H9 (cell line): Measurements from ENCODE around the gene CRBN. TPM values are rescaled to one million over a fixed set of nuclear protein-coding genes. Genes with fewer than 3 reads are reported as not detected.

Experiments
- DNase-seq: peaks from one replicate; pipeline ENCODE4 v3.0.0-alpha.2; 2017
- H2AFZ ChIP-seq: one replicate; pipeline ENCODE4 v1.6.1; 2013; ENCODE audit warnings: mild to moderate bottlenecking, low read length, control low read depth, moderate library complexity
- H2AK5ac ChIP-seq: 2 replicates; pipeline ENCODE4 v1.6.1; 2013; ENCODE audit warnings: low read length, control low read depth, mixed read lengths; ENCODE audit not compliant: insufficient read length
- H2BK120ac ChIP-seq: one replicate; pipeline ENCODE4 v1.6.1; 2013; ENCODE audit warnings: low read depth, mild to moderate bottlenecking, low read length, control low read depth, inconsistent platforms; ENCODE audit not compliant: poor library complexity, severe bottlenecking
- H2BK12ac ChIP-seq: 2 replicates; pipeline ENCODE4 v1.6.1; 2013; ENCODE audit warnings: low read length, control low read depth, mixed read lengths, low read depth; ENCODE audit not compliant: insufficient read length
- H2BK15ac ChIP-seq: 2 replicates; pipeline ENCODE4 v1.6.1; 2013; ENCODE audit warnings: low read depth, low read length, control low read depth
- H2BK20ac ChIP-seq: one replicate; pipeline ENCODE4 v1.6.1; 2013; ENCODE audit warnings: low read depth, mild to moderate bottlenecking, low read length, control low read depth, inconsistent platforms; ENCODE audit not compliant: poor library complexity, severe bottlenecking
- H2BK5ac ChIP-seq: 2 replicates; pipeline ENCODE4 v1.6.1; 2013; ENCODE audit warnings: low read length, control low read depth, mixed read lengths; ENCODE audit not compliant: insufficient read length
- H3K14ac ChIP-seq: 2 replicates; pipeline ENCODE4 v1.6.1; 2013; ENCODE audit warnings: low read length, control low read depth; ENCODE audit not compliant: insufficient read depth
- H3K18ac ChIP-seq: 2 replicates; pipeline ENCODE4 v1.6.1; 2013; ENCODE audit warnings: low read depth, mild to moderate bottlenecking, mixed read lengths, low read length, control low read depth; ENCODE audit not compliant: insufficient read length
- H3K23ac ChIP-seq: 2 replicates; pipeline ENCODE4 v1.6.1; 2013; ENCODE audit warnings: low read length, control low read depth, mixed read lengths, low read depth; ENCODE audit not compliant: insufficient read length
- H3K23me2 ChIP-seq: 2 replicates; pipeline ENCODE4 v1.6.1; 2013; ENCODE audit warnings: low read depth, mild to moderate bottlenecking, mixed read lengths, low read length, control low read depth; ENCODE audit not compliant: insufficient read length, poor library complexity, severe bottlenecking
- H3K27ac ChIP-seq: 2 replicates; pipeline ENCODE4 v1.5.1; 2013; ENCODE audit warnings: low read length, control low read depth, mixed read lengths, low read depth; ENCODE audit not compliant: insufficient read length
- H3K27me3 ChIP-seq: 2 replicates; pipeline ENCODE4 v1.6.1; 2013; ENCODE audit warnings: low read length, control low read depth, inconsistent platforms; ENCODE audit not compliant: insufficient read depth
- H3K4ac ChIP-seq: 2 replicates; pipeline ENCODE4 v1.6.1; 2013; ENCODE audit warnings: low read depth, mild to moderate bottlenecking, control low read depth, inconsistent platforms, low read length, moderate library complexity
- H3K4me1 ChIP-seq: 2 replicates; pipeline ENCODE4 v1.6.1; 2013; ENCODE audit warnings: low read length, control low read depth, inconsistent platforms; ENCODE audit not compliant: insufficient read depth
- H3K4me2 ChIP-seq: 2 replicates; pipeline ENCODE4 v1.6.1; 2013; ENCODE audit warnings: low read length, control low read depth, mixed read lengths; ENCODE audit not compliant: insufficient read length, insufficient read depth
- H3K56ac ChIP-seq: 2 replicates; pipeline ENCODE4 v1.6.1; 2013; ENCODE audit warnings: low read depth, mild to moderate bottlenecking, mixed read lengths, low read length, control low read depth; ENCODE audit not compliant: insufficient read length
- H3K79me1 ChIP-seq: 2 replicates; pipeline ENCODE4 v1.6.1; 2013; ENCODE audit warnings: low read depth, mild to moderate bottlenecking, moderate library complexity, low read length, control low read depth, inconsistent platforms; ENCODE audit not compliant: insufficient read depth, poor library complexity, severe bottlenecking
- H3K79me2 ChIP-seq: 2 replicates; pipeline ENCODE4 v1.6.1; 2013; ENCODE audit warnings: low read length, control low read depth, inconsistent platforms; ENCODE audit not compliant: insufficient read depth
- H3K9ac ChIP-seq: 2 replicates; pipeline ENCODE4 v1.6.1; 2013; ENCODE audit warnings: low read length, control low read depth, mixed read lengths; ENCODE audit not compliant: insufficient read length; ENCODE audit errors: extremely low read depth
- H3K9me3 ChIP-seq: one replicate; pipeline ENCODE4 v1.6.1; 2013; ENCODE audit warnings: low read depth, low read length, inconsistent platforms; ENCODE audit not compliant: control insufficient read depth
- H3T11ph ChIP-seq: one replicate; pipeline ENCODE4 v1.6.1; 2013; ENCODE audit warnings: mild to moderate bottlenecking, low read length, control low read depth, inconsistent platforms
- H4K20me1 ChIP-seq: one replicate; pipeline ENCODE4 v1.6.1; 2013; ENCODE audit not compliant: control insufficient read depth, insufficient read length, insufficient read depth
- H4K5ac ChIP-seq: 2 replicates; pipeline ENCODE4 v1.6.1; 2013; ENCODE audit warnings: low read depth, mild to moderate bottlenecking, mixed read lengths, low read length, control low read depth; ENCODE audit not compliant: insufficient read length
- H4K8ac ChIP-seq: replicated peaks from 2 replicates; pipeline ENCODE4 v1.6.1; 2013; ENCODE audit warnings: low read length, control low read depth, mixed read lengths, low read depth; ENCODE audit not compliant: insufficient read length
- H4K91ac ChIP-seq: 2 replicates; pipeline ENCODE4 v1.6.1; 2013; ENCODE audit warnings: low read depth, mild to moderate bottlenecking, moderate library complexity, mixed read lengths, low read length, control low read depth; ENCODE audit not compliant: insufficient read length
- H3K27ac Mint-ChIP-seq, 3 experiments: 2 replicates in 2 of 3; 3 replicates in 1 of 3; pipeline ENCODE4 v1.8.0; 2020 to 2021; ENCODE audit warnings: mixed read lengths in 3 of 3, mild to moderate bottlenecking in 1 of 3, moderate library complexity in 1 of 3
- H3K27me3 Mint-ChIP-seq: 2 replicates; pipeline ENCODE4 v1.8.0; 2021; ENCODE audit warnings: low read depth, mild to moderate bottlenecking, moderate library complexity, mixed read lengths
- H3K36me3 Mint-ChIP-seq, 3 experiments: 2 replicates in 2 of 3; 3 replicates in 1 of 3; pipeline ENCODE4 v1.8.0; 2020 to 2021; ENCODE audit warnings: low read depth in 3 of 3, mixed read lengths in 3 of 3; ENCODE audit not compliant: insufficient read depth in 1 of 3
- H3K4me1 Mint-ChIP-seq, 2 experiments: 2 replicates each; pipeline ENCODE4 v1.8.0; 2020; ENCODE audit warnings: mixed read lengths in 2 of 2
- H3K4me3 Mint-ChIP-seq, 2 experiments: 2 replicates in 1 of 2; 3 replicates in 1 of 2; pipeline ENCODE4 v1.8.0; 2020 to 2021; ENCODE audit warnings: mild to moderate bottlenecking in 2 of 2, mixed read lengths in 2 of 2, moderate library complexity in 1 of 2
- H3K9me3 Mint-ChIP-seq, 2 experiments: 2 replicates in 1 of 2; 3 replicates in 1 of 2; pipeline ENCODE4 v1.8.0; 2020; ENCODE audit warnings: mild to moderate bottlenecking in 2 of 2, mixed read lengths in 2 of 2, moderate library complexity in 1 of 2
- WGBS: extraction: QIAGEN DNeasy Blood & Tissue Kit; methylation state at CpG from one replicate; pipeline ENCODE4 v1.1.7; 2013; ENCODE audit warnings: missing lambda C conversion rate, low lambda C conversion rate, mixed read lengths; ENCODE audit not compliant: insufficient read length; ENCODE audit errors: extremely low coverage; 5-methylcytosine and 5-hydroxymethylcytosine counted together
- total RNA-seq: library from RNA; stranded (reverse); gene quantifications from 2 replicates; pipeline ENCODE4 v1.2.1, GENCODE V29; 2021
- TF ChIP-seq, protein P1 (sequence below): fragments of 200-600 bp; sonication (generic); conservative IDR thresholded peaks from 3 replicates; pipeline ENCODE4 v1.8.0; 2021; ENCODE audit warnings: antibody characterized with exemption, mild to moderate bottlenecking

Gene CRBN
- total RNA-seq, 1 experiment from 2014 or later: 40.2 TPM

GRCh38 chr3:3227640-3228039 is 48.1 kb upstream of the CRBN start:
- Histone ChIP-seq H3K79me2 (no peaks in the 10 kb centered on the region), H4K8ac (no peak overlapping the region), H4K91ac (no peak overlapping the region), H3K9ac (no peak overlapping the region), H3K18ac (no peak overlapping the region), H2BK15ac (no peak overlapping the region), H3K4me2 (no peak overlapping the region), H4K20me1 (no peaks in the 10 kb centered on the region), H2AK5ac (no peak overlapping the region), H3K79me1 (no peaks in the 10 kb centered on the region), H2AFZ (no peak overlapping the region), H3K4ac (no peak overlapping the region), H3K4me1 (no peaks in the 10 kb centered on the region), H3K14ac (no peak overlapping the region), H3K23me2 (no peaks in the 10 kb centered on the region), H2BK20ac (no peak overlapping the region), H3K56ac (no peak overlapping the region), H2BK120ac (no peak overlapping the region), H3T11ph (no peak overlapping the region), H4K5ac (no peak overlapping the region), H3K27me3 (no peaks in the 10 kb centered on the region), H3K27ac (no peak overlapping the region), H2BK12ac (no peak overlapping the region), H3K9me3 (no peaks in the 10 kb centered on the region), H2BK5ac (no peak overlapping the region), H3K23ac (no peak overlapping the region)
- no peak for DNase-seq
- no CpG with 5 or more reads among the region's 1 CpG for WGBS
- peaks cover 6% of the 10 kb centered on the region for H3K27me3 Mint-ChIP-seq
- TF ChIP-seq, protein P1, sequence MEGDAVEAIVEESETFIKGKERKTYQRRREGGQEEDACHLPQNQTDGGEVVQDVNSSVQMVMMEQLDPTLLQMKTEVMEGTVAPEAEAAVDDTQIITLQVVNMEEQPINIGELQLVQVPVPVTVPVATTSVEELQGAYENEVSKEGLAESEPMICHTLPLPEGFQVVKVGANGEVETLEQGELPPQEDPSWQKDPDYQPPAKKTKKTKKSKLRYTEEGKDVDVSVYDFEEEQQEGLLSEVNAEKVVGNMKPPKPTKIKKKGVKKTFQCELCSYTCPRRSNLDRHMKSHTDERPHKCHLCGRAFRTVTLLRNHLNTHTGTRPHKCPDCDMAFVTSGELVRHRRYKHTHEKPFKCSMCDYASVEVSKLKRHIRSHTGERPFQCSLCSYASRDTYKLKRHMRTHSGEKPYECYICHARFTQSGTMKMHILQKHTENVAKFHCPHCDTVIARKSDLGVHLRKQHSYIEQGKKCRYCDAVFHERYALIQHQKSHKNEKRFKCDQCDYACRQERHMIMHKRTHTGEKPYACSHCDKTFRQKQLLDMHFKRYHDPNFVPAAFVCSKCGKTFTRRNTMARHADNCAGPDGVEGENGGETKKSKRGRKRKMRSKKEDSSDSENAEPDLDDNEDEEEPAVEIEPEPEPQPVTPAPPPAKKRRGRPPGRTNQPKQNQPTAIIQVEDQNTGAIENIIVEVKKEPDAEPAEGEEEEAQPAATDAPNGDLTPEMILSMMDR: no peak
- H3K4me3 Mint-ChIP-seq: no peak overlapping the region
- no peak overlapping the region for H3K27ac Mint-ChIP-seq
- no peaks in the 10 kb centered on the region for H3K4me1 Mint-ChIP-seq
- H3K9me3 Mint-ChIP-seq: peaks cover 6 to 8% of the 10 kb centered on the region in 2 experiments; a peak in 4 of 5 replicates
- peaks cover 0 to 4% (median 2%) of the 10 kb centered on the region in 3 experiments; a peak in 3 of 7 replicates for H3K36me3 Mint-ChIP-seq
